HepG2 (cell line): ENCODE data around the gene COL18A1. TPM values are rescaled to one million over a fixed set of nuclear protein-coding genes. Genes with fewer than 3 reads are reported as not detected.

Experiments
- ATF5 ChIP-seq: sonication (generic); formaldehyde crosslinking; IDR thresholded peaks from 2 replicates; pipeline ENCODE4 v1.4.0; 2020; ENCODE audit warnings: mild to moderate bottlenecking, low read depth, missing genetic modification reagents
- CC2D1A ChIP-seq: sonication (generic); formaldehyde crosslinking; IDR thresholded peaks from 2 replicates; pipeline ENCODE4 v1.8.1; 2023; ENCODE audit warnings: mild to moderate bottlenecking, missing genetic modification reagents
- DNMT1 ChIP-seq: sonication (generic); formaldehyde crosslinking; IDR thresholded peaks from 2 replicates; pipeline ENCODE4 v1.5.1; 2020; ENCODE audit warnings: mild to moderate bottlenecking, missing genetic modification reagents
- ERF ChIP-seq: IDR thresholded peaks from 2 replicates; pipeline ENCODE4 v1.6.1; 2018; ENCODE audit warnings: missing biosample characterization, missing genetic modification reagents
- FOXP1 ChIP-seq, 2 experiments: fragments of 450-650 bp in 1 of 2; IDR thresholded peaks; 2 replicates each; pipeline ENCODE4 v1.6.1; 2017 to 2018; ENCODE audit warnings: antibody characterized with exemption in 1 of 2
- GABPA ChIP-seq, 2 experiments: IDR thresholded peaks; 2 replicates each; pipeline ENCODE4 v1.6.1; 2011 to 2016; ENCODE audit warnings: low read depth in 2 of 2, low read length in 1 of 2, missing biosample characterization in 1 of 2, missing genetic modification characterization in 1 of 2
- HMGA1 ChIP-seq: sonication (generic); formaldehyde crosslinking; conservative IDR thresholded peaks from 2 replicates; pipeline ENCODE4 v1.4.0; 2020; ENCODE audit warnings: missing genetic modification reagents
- HNRNPLL ChIP-seq: fragments of 200-400 bp; formaldehyde crosslinking; IDR thresholded peaks from 2 replicates; pipeline ENCODE4 v1.6.1; 2017; ENCODE audit warnings: mild to moderate bottlenecking, low read depth, low read length; ENCODE audit not compliant: poor library complexity, severe bottlenecking
- MAFG ChIP-seq: sonication (generic); formaldehyde crosslinking; IDR thresholded peaks from 2 replicates; pipeline ENCODE4 v1.5.1; 2020; ENCODE audit warnings: mild to moderate bottlenecking, missing genetic modification reagents
- MAZ ChIP-seq, 2 experiments: sonication (generic) in 1 of 2; formaldehyde crosslinking in 1 of 2; IDR thresholded peaks; 2 replicates each; pipeline versions ENCODE4 v1.5.0 to v1.6.1; 2012 to 2020; ENCODE audit warnings: low read depth in 2 of 2, mild to moderate bottlenecking in 2 of 2, borderline replicate concordance in 1 of 2, improper control_type of control experiment in 1 of 2, low read length in 1 of 2, missing genetic modification reagents in 1 of 2, moderate library complexity in 1 of 2
- MEF2D ChIP-seq: sonication (generic); formaldehyde crosslinking; IDR thresholded peaks from 2 replicates; pipeline ENCODE4 v1.5.1; 2020; ENCODE audit warnings: mild to moderate bottlenecking, missing genetic modification reagents
- MEIS1 ChIP-seq: sonication (generic); formaldehyde crosslinking; IDR thresholded peaks from 2 replicates; pipeline ENCODE4 v1.9.0; 2021; ENCODE audit warnings: mild to moderate bottlenecking, missing genetic modification reagents, moderate library complexity, borderline replicate concordance
- MYC ChIP-seq: sonication (generic); formaldehyde crosslinking; IDR thresholded peaks from 2 replicates; pipeline ENCODE4 v1.9.0; 2021; ENCODE audit warnings: missing genetic modification reagents, borderline replicate concordance
- NR1H2 ChIP-seq: sonication (generic); formaldehyde crosslinking; IDR thresholded peaks from 2 replicates; pipeline ENCODE4 v1.8.1; 2022; ENCODE audit warnings: low read depth, missing genetic modification reagents, borderline replicate concordance
- RBAK ChIP-seq: sonication (generic); formaldehyde crosslinking; IDR thresholded peaks from 2 replicates; pipeline ENCODE4 v1.5.1; 2020; ENCODE audit warnings: mild to moderate bottlenecking, missing genetic modification reagents
- REPIN1 ChIP-seq: sonication (generic); formaldehyde crosslinking; IDR thresholded peaks from 2 replicates; pipeline ENCODE4 v1.8.0; 2022; ENCODE audit warnings: missing genetic modification reagents, low read depth, mild to moderate bottlenecking, borderline replicate concordance
- SALL1 ChIP-seq: sonication (generic); formaldehyde crosslinking; IDR thresholded peaks from 2 replicates; pipeline ENCODE4 v1.8.0; 2022; ENCODE audit warnings: mild to moderate bottlenecking, missing genetic modification reagents
- SRY ChIP-seq: sonication (generic); formaldehyde crosslinking; IDR thresholded peaks from 2 replicates; pipeline ENCODE4 v1.8.0; 2022; ENCODE audit warnings: mild to moderate bottlenecking, missing genetic modification reagents
- SSRP1 ChIP-seq: IDR thresholded peaks from 2 replicates; pipeline ENCODE4 v1.6.1; 2016; ENCODE audit warnings: control low read depth
- TBX2 ChIP-seq: sonication (generic); formaldehyde crosslinking; IDR thresholded peaks from 2 replicates; pipeline ENCODE4 v1.5.0; 2020; ENCODE audit warnings: missing genetic modification reagents, mild to moderate bottlenecking, borderline replicate concordance
- THAP7 ChIP-seq: sonication (generic); formaldehyde crosslinking; IDR thresholded peaks from 2 replicates; pipeline ENCODE4 v1.8.1; 2023; ENCODE audit warnings: mild to moderate bottlenecking, missing genetic modification reagents
- TRIM24 ChIP-seq: sonication (generic); formaldehyde crosslinking; IDR thresholded peaks from 2 replicates; pipeline ENCODE4 v1.8.0; 2022; ENCODE audit warnings: mild to moderate bottlenecking, missing genetic modification reagents
- ZNF563 ChIP-seq: sonication (generic); formaldehyde crosslinking; IDR thresholded peaks from 2 replicates; pipeline ENCODE4 v1.8.0; 2022; ENCODE audit warnings: mild to moderate bottlenecking, moderate library complexity, missing genetic modification reagents
- ZNF672 ChIP-seq: sonication (generic); formaldehyde crosslinking; IDR thresholded peaks from 2 replicates; pipeline ENCODE4 v1.8.1; 2022; ENCODE audit warnings: missing genetic modification reagents
- ZNF761 ChIP-seq: sonication (generic); formaldehyde crosslinking; conservative IDR thresholded peaks from 2 replicates; pipeline ENCODE4 v1.4.0; 2020; ENCODE audit warnings: mild to moderate bottlenecking, missing genetic modification reagents
- ZNF841 ChIP-seq: sonication (generic); formaldehyde crosslinking; IDR thresholded peaks from 2 replicates; pipeline ENCODE4 v1.8.1; 2023; ENCODE audit warnings: missing genetic modification reagents, borderline replicate concordance
- polyA plus RNA-seq, 8 experiments: library from polyadenylated mRNA; depleted of rRNA in 3 of 8; stranded (reverse) in 7 of 8; unstranded in 1 of 8; fragments of >200 nt; fragmentation: Illumina TruSeq in 4 of 8; extraction: Trizol in 4 of 8; gene quantifications; 2 replicates each; pipeline versions ENCODE4 v1.2.1 to v1.2.3, GENCODE V29; 2011 to 2016; ENCODE audit warnings: low read depth in 4 of 8, missing spikeins in 1 of 8, mixed read lengths in 1 of 8; ENCODE audit not compliant: insufficient read depth in 1 of 8
- total RNA-seq, 5 experiments: library from RNA; depleted of rRNA; stranded (reverse); fragments of >200 nt; fragmentation: Illumina TruSeq; extraction: Trizol; gene quantifications; 2 replicates each; pipeline ENCODE4 v1.2.3, GENCODE V29; 2016; ENCODE audit warnings: low read depth in 1 of 5
- TF ChIP-seq, protein P1 (sequence below): sonication (generic); formaldehyde crosslinking; IDR thresholded peaks from 2 replicates; pipeline ENCODE4 v1.5.0; 2020; ENCODE audit warnings: missing genetic modification reagents

Gene COL18A1
- total and polyA plus RNA-seq, 2 of the 13 experiments (the other 11 are each of a cell fraction or from before 2014, with no cell fraction given): 79.0 to 102 TPM

DNA sequence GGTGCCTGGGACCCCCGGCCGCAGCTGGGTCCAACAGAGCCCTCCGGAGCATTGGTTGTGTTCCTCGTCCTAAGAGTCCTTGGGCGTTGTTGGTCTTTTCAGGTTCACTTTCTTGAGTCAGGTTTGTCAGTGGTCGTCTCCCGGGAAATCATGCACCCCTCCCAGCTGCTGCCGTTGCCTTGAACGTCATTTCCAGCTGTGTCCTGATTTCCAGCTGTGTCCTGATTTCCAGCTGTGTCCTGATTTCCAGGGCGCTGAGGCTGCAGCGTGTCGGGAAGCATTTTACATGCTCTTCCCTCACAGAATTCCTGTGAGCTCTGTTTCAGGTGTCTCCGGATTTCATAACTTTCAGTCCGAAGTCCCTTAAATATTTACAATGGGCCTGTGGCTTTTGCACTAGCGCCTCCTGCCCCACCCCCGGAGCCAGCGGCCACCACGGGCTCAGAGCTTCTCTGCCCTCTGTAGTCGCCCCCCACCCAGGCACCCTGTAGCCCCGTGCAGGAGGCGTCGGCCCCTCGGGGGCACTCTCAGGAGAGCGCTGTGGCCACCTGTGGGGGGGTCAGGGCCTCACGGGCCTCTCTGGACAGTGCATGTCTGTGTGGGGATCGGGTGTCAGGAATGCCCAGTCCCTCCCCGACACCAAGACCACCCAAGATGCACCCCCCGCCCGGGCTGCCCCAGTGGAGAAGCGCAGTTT, 66.7 kb downstream of the COL18A1 start (continued):
- TF ChIP-seq CC2D1A (no peak), MYC (peak; percentile 78; the same call in 1 of the 2 replicates), ZNF563 (CRISPR knock-in tag) (peak; percentile 8; the same call in 1 of the 2 replicates), GABPA (IDR thresholded peaks at IDR 0.05; ENCODE audit: low read depth, low read length) (no peak), GABPA (CRISPR knock-in tag; IDR thresholded peaks at IDR 0.05; ENCODE audit: low read depth) (peak; percentile 42; the same call in 1 of the 2 replicates), MAFG (CRISPR knock-in tag) (no peak), ERF (CRISPR knock-in tag) (peak; percentile 94), SRY (CRISPR knock-in tag) (no peak), MEIS1 (no peak), THAP7 (CRISPR knock-in tag) (no peak), RBAK (CRISPR knock-in tag) (no peak), ZNF841 (CRISPR knock-in tag) (no peak), SSRP1 (CRISPR knock-in tag) (no peak; the same call in 1 of the 2 replicates), HNRNPLL (no peak), SALL1 (CRISPR knock-in tag) (peak; percentile 97), HMGA1 (CRISPR knock-in tag) (no peak), MAZ (IDR thresholded peaks at IDR 0.05; ENCODE audit: borderline replicate concordance, low read depth, low read length) (peak; percentile 72; the same call in 1 of the 2 replicates), MAZ (CRISPR knock-in tag; IDR thresholded peaks at IDR 0.05; ENCODE audit: low read depth) (peak; percentile 58), FOXP1 (IDR thresholded peaks at IDR 0.05) (no peak), FOXP1 (CRISPR knock-in tag; IDR thresholded peaks at IDR 0.05) (peak; percentile 86), MEF2D (CRISPR knock-in tag) (peak; percentile 91; the same call in 1 of the 2 replicates), ATF5 (CRISPR knock-in tag) (no peak), TBX2 (CRISPR knock-in tag) (peak; percentile 91), ZNF761 (CRISPR knock-in tag) (no peak), DNMT1 (CRISPR knock-in tag) (no peak), REPIN1 (CRISPR knock-in tag) (0 out of 2 replicates have a peak, but pooled peaks have one; percentile 44), NR1H2 (CRISPR knock-in tag) (0 out of 2 replicates have a peak, but pooled peaks have one; percentile 74), ZNF672 (no peak), TRIM24 (CRISPR knock-in tag) (0 out of 2 replicates have a peak, but pooled peaks have one; percentile 39)
- TF ChIP-seq, protein P1, sequence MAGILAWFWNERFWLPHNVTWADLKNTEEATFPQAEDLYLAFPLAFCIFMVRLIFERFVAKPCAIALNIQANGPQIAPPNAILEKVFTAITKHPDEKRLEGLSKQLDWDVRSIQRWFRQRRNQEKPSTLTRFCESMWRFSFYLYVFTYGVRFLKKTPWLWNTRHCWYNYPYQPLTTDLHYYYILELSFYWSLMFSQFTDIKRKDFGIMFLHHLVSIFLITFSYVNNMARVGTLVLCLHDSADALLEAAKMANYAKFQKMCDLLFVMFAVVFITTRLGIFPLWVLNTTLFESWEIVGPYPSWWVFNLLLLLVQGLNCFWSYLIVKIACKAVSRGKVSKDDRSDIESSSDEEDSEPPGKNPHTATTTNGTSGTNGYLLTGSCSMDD (CRISPR knock-in tag): no peak
